Choroid plexus epithelial cell (primary cell): ENCODE results near the gene TSC1.

Experiments
- DNase-seq: peaks from one replicate; pipeline ENCODE4 v3.0.0-alpha.2; 2010; ENCODE audit warnings: low read depth
- H3K4me3 ChIP-seq: 2 replicates; pipeline ENCODE4 v1.5.1; 2011; ENCODE audit warnings: low read depth, mild to moderate bottlenecking, control low read depth, low read length, moderate library complexity
- CTCF ChIP-seq: conservative IDR thresholded peaks from 2 replicates; pipeline ENCODE4 v1.5.1; 2011; ENCODE audit warnings: low read depth, mild to moderate bottlenecking, control low read depth, inconsistent platforms, low read length, moderate library complexity

TSC1 gene

DNA sequence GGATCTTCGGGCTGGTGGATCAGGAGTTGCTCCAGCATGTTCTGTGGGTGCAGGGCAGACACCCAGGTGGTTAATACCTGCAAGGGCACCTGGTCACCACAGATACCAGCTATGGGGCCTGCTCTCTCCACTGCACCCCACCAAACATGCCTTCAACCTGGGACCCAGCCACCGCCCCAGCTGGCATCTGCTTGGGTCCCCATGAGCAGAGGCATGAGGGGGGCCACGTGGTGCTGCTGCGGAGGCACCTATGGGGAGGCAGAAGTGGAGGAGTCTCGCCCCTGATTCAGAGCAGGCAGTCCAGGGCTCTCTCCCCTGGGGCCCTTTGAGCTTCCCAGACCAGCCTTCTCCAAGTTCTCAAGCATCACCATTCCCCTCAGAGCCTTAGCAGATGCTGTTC is 69.3 kb downstream of the TSC1 start:
- DNase-seq = no peak
- H3K4me3 ChIP-seq = no peak overlapping the region
- no peak for TF ChIP-seq CTCF

DNA sequence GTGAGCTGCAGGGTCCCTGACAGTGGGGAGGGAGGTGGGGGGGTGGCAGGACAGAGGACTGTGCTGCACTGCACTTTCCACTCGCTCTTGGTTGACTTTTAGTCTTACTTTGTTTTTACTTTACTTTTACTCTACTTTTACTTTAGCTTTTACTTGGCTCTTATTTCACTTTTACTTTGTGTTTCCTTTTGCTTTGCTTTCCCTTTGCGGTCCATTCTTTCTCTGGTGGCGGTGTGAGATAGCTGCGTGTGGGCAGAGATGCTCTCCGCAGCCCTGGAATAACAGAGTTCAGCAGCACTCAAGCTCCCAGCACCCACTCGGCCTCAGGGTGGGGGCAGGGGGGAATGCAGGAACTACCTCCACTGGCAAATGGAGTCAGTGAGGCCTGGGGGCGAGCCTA is 71.0 kb downstream of the TSC1 start:
- DNase-seq = no peak
- no peak for TF ChIP-seq CTCF
- H3K4me3 ChIP-seq = no peak overlapping the region

- no peak for DNase-seq
- TF ChIP-seq CTCF = no peak
Observed at GRCh38 chr9:132869266-132869665, 75.2 kb downstream of the TSC1 start.

DNA sequence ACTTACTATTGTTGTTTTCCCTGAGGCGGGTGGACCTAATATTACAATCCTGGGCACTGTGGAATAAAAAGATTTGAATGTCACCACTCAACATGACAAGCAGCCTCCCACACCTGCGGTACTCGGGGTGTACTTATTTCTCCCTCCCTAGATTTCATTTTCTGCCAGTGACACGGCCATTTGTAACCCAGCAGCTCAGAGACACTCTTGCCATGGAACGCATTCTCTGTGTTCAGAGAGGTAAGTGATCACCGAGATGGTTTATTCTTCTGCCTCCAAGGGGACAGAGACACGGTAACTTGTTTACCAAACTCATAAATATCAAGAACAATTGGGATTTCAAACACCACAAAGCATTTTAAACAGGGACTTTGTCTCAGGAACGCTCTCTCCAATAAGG is 77.5 kb downstream of the TSC1 start:
- DNase-seq = no peak
- TF ChIP-seq CTCF = no peak
- H3K4me3 ChIP-seq = no peak overlapping the region

More at GRCh38 chr9:132869266-132869665, 75.2 kb downstream of the TSC1 start:
- H3K4me3 ChIP-seq = no peak overlapping the region

DNA sequence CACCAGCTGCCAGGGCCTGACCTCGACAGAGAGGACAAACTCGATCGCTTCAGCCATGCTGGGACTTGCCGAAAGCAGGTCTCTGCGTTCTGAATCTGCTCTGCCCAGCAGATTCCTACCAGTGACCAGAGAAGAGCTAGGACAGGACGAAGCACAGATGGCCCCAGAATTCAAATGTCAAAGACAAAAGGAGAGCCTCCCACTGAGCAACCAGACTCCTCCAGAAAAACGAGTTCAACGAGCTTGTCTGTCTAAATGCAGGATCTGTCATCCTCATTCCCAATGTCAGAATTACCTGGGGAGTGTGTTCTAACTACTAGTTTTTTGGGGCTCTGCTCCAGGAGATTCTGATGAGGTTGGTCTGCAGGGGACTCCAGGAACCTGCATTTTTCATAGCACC is 79.7 kb downstream of the TSC1 start:
- no peak for DNase-seq
- H3K4me3 ChIP-seq = no peak overlapping the region
- TF ChIP-seq CTCF = no peak

GRCh38 chr9:132864277-132864676 is 80.1 kb downstream of the TSC1 start:
- no peak for TF ChIP-seq CTCF
- no peak for DNase-seq
- no peak overlapping the region for H3K4me3 ChIP-seq

GRCh38 chr9:132863096-132863495 is 81.3 kb downstream of the TSC1 start:
- DNase-seq = no peak
- TF ChIP-seq CTCF = no peak
- no peak overlapping the region for H3K4me3 ChIP-seq
